HCT116 (cell line): Measurements from ENCODE around the gene CAPN15. TPM values are rescaled to one million over a fixed set of nuclear protein-coding genes. Genes with fewer than 3 reads are reported as not detected.

Experiments used
- ATAC-seq: fragments of 200-7000 bp; cut with Tn5 transposase; 2 replicates; pipeline ENCODE4 v1.9.1; 2020; ENCODE audit warnings: mild to moderate bottlenecking, moderate library complexity
- BruUV-seq: library from RNA; stranded (reverse); fragments of 400-500 nt; replicated peaks from 2 replicates; lab custom pipeline; 2021; lab: Mats Ljungman, UMichigan
- CTCF ChIA-PET: fragments of 300-600 bp; sonication (Branson Sonifier 250); formaldehyde crosslinking; loops from one replicate; lab custom pipeline; 2021; ENCODE audit warnings: antibody characterized with exemption; lab: Charles Lee
- POLR2A ChIA-PET: fragments of 300-600, 350-600 bp; sonication (Branson Sonifier 250); formaldehyde crosslinking; loops from one replicate; lab custom pipeline; 2021; ENCODE audit warnings: antibody characterized with exemption; lab: Charles Lee
- RAD21 ChIA-PET, 2 experiments: fragments of 300-600 bp; sonication (Branson Sonifier 250); formaldehyde crosslinking; loops; one replicate each; lab custom pipeline; 2023; ENCODE audit warnings: low total read pairs in 2 of 2; ENCODE audit not compliant: uncharacterized antibody in 2 of 2, unreplicated experiment in 2 of 2, low non-redundant PET in 1 of 2; lab: Charles Lee
- DNase-seq: peaks from one replicate; pipeline ENCODE4 v3.0.0-alpha.2; 2010; ENCODE audit warnings: low read depth, low spot score
- H2AFZ ChIP-seq: fragments of 200-600 bp; shearing (Covaris generic), sonication (generic); 2 replicates; pipeline ENCODE4 v1.6.1; 2017; ENCODE audit warnings: low read depth, mixed run types, mixed read lengths, antibody characterized with exemption, low read length; ENCODE audit not compliant: poor library complexity, severe bottlenecking
- H3K27ac ChIP-seq: 2 replicates; pipeline ENCODE4 v1.5.1; 2012; ENCODE audit warnings: low read depth, low read length
- H3K27me3 ChIP-seq: fragments of 200-600 bp; sonication (generic); 2 replicates; pipeline ENCODE4 v1.6.1; 2016; ENCODE audit warnings: mixed run types, low read length, mixed read lengths; ENCODE audit not compliant: insufficient read depth
- H3K36me3 ChIP-seq, 2 experiments: fragments of 200-500 bp in 1 of 2; fragments of 200-600 bp in 1 of 2; sonication (Bioruptor generic) in 1 of 2; sonication (generic) in 1 of 2; 2 replicates each; pipeline versions ENCODE4 v1.5.1 to v1.6.1; 2014 to 2016; ENCODE audit warnings: low read length in 2 of 2, inconsistent platforms in 1 of 2, mixed read lengths in 1 of 2, mixed run types in 1 of 2; ENCODE audit not compliant: insufficient read depth in 2 of 2, control insufficient read depth in 1 of 2
- H3K4me1 ChIP-seq, 2 experiments: fragments of 200-600 bp in 1 of 2; sonication (generic) in 1 of 2; 2 replicates each; pipeline versions ENCODE4 v1.5.1 to v1.6.1; 2012 to 2017; ENCODE audit warnings: low read length in 2 of 2, inconsistent platforms in 1 of 2, mild to moderate bottlenecking in 1 of 2, mixed read lengths in 1 of 2, mixed run types in 1 of 2, moderate library complexity in 1 of 2; ENCODE audit not compliant: insufficient read depth in 2 of 2, control insufficient read depth in 1 of 2
- H3K4me2 ChIP-seq: fragments of 200-600 bp; sonication (generic); 2 replicates; pipeline ENCODE4 v1.6.1; 2017; ENCODE audit warnings: mixed run types, low read length, mixed read lengths
- H3K4me3 ChIP-seq, 2 experiments: fragments of 200-600 bp in 1 of 2; sonication (generic) in 1 of 2; replicated peaks in 1 of 2; 2 replicates each; pipeline ENCODE4 v1.5.1; 2011 to 2016; ENCODE audit warnings: low read length in 2 of 2, control low read depth in 1 of 2, low read depth in 1 of 2, mild to moderate bottlenecking in 1 of 2, mixed read lengths in 1 of 2, mixed run types in 1 of 2
- H3K79me2 ChIP-seq: fragments of 200-600 bp; sonication (generic); 2 replicates; pipeline ENCODE4 v1.6.1; 2017; ENCODE audit warnings: mild to moderate bottlenecking, mixed run types, low read length, moderate library complexity, mixed read lengths; ENCODE audit not compliant: insufficient read depth
- H3K9ac ChIP-seq: fragments of 200-600 bp; sonication (generic); 2 replicates; pipeline ENCODE4 v1.6.1; 2016; ENCODE audit warnings: low read length, mixed read lengths
- H3K9me2 ChIP-seq: fragments of 200-600 bp; sonication (generic), shearing (Covaris generic); 2 replicates; pipeline ENCODE4 v1.6.1; 2017; ENCODE audit warnings: mixed run types, mild to moderate bottlenecking, moderate library complexity; ENCODE audit not compliant: insufficient read depth
- H3K9me3 ChIP-seq, 2 experiments: fragments of 200-500 bp in 1 of 2; fragments of 200-600 bp in 1 of 2; sonication (Bioruptor generic) in 1 of 2; sonication (generic) in 1 of 2; 2 replicates each; pipeline ENCODE4 v1.6.1; 2014 to 2017; ENCODE audit warnings: low read length in 2 of 2, mixed read lengths in 2 of 2, inconsistent platforms in 1 of 2, low read depth in 1 of 2, mild to moderate bottlenecking in 1 of 2, mixed run types in 1 of 2, moderate library complexity in 1 of 2; ENCODE audit not compliant: control insufficient read depth in 1 of 2, insufficient read depth in 1 of 2
- H4K20me1 ChIP-seq: fragments of 200-600 bp; sonication (generic), shearing (Covaris generic); 2 replicates; pipeline ENCODE4 v1.6.1; 2017; ENCODE audit warnings: mixed run types, mild to moderate bottlenecking, moderate library complexity; ENCODE audit not compliant: insufficient read depth
- CEBPB ChIP-seq: IDR thresholded peaks from 2 replicates; pipeline ENCODE4 v1.6.1; 2012; ENCODE audit warnings: low read depth
- ELF1 ChIP-seq: IDR thresholded peaks from 2 replicates; pipeline ENCODE4 v1.6.1; 2012; ENCODE audit warnings: low read depth, borderline replicate concordance
- EZH2 ChIP-seq: fragments of 200-600 bp; sonication (generic); IDR thresholded peaks from 2 replicates; pipeline ENCODE4 v1.6.1; 2017; ENCODE audit warnings: antibody characterized with exemption, mixed run types
- EZH2phosphoT487 ChIP-seq: fragments of 200-600 bp; IDR thresholded peaks from 2 replicates; pipeline ENCODE4 v1.6.1; 2018; ENCODE audit warnings: antibody characterized with exemption, borderline replicate concordance
- JUND ChIP-seq: IDR thresholded peaks from 2 replicates; pipeline ENCODE4 v1.6.1; 2012
- POLR2A ChIP-seq: IDR thresholded peaks from 2 replicates; pipeline ENCODE4 v1.7.0; 2011; ENCODE audit warnings: borderline replicate concordance; ENCODE audit not compliant: insufficient read depth, insufficient read length; ENCODE audit errors: extremely low read depth
- POLR2AphosphoS5 ChIP-seq: IDR thresholded peaks from 2 replicates; pipeline ENCODE4 v1.6.1; 2011; ENCODE audit warnings: mild to moderate bottlenecking, low read depth, low read length, moderate library complexity
- RAD21 ChIP-seq: IDR thresholded peaks from 2 replicates; pipeline ENCODE4 v1.6.1; 2012; ENCODE audit warnings: low read depth, mild to moderate bottlenecking
- SIN3A ChIP-seq: IDR thresholded peaks from 2 replicates; pipeline ENCODE4 v1.6.1; 2012; ENCODE audit warnings: low read depth
- SP1 ChIP-seq: IDR thresholded peaks from 2 replicates; pipeline ENCODE4 v1.6.1; 2012; ENCODE audit warnings: low read depth
- SRF ChIP-seq: IDR thresholded peaks from 2 replicates; pipeline ENCODE4 v1.6.1; 2012; ENCODE audit warnings: low read depth
- TCF7L2 ChIP-seq: IDR thresholded peaks from 2 replicates; pipeline ENCODE4 v1.7.0; 2011; ENCODE audit warnings: borderline replicate concordance, inconsistent platforms; ENCODE audit not compliant: insufficient read depth, insufficient read length; ENCODE audit errors: extremely low read depth
- YY1 ChIP-seq: IDR thresholded peaks from 2 replicates; pipeline ENCODE4 v1.6.1; 2011; ENCODE audit warnings: low read length, low read depth, moderate library complexity, mild to moderate bottlenecking; ENCODE audit not compliant: insufficient replicate concordance; ENCODE audit errors: extremely low read depth
- ZNF274 ChIP-seq: fragments of 200-500 bp; sonication (Bioruptor generic); IDR thresholded peaks from 2 replicates; pipeline ENCODE4 v1.6.1; 2014; ENCODE audit warnings: mild to moderate bottlenecking, low read depth, low read length, inconsistent platforms
- intact Hi-C: fragments of 100-400 bp; cut with micrococcal nuclease; formaldehyde crosslinking; loops from 2 replicates; pipeline ENCODE4 v1.10.0; 2022
- total RNA-seq: library from RNA; stranded (reverse); gene quantifications from one replicate; pipeline ENCODE4 v1.2.1, GENCODE V29; 2021; ENCODE audit not compliant: unreplicated experiment
- TF ChIP-seq, protein P1 (sequence below): IDR thresholded peaks from 2 replicates; pipeline ENCODE4 v1.6.1; 2011; ENCODE audit warnings: mild to moderate bottlenecking, low read length, moderate library complexity; ENCODE audit not compliant: insufficient replicate concordance; ENCODE audit errors: extremely low read depth
- TF ChIP-seq, protein P2 (sequence below): IDR thresholded peaks from 2 replicates; pipeline ENCODE4 v1.6.1; 2012
- TF ChIP-seq, protein P3 (sequence below), 3 experiments: fragments of 200-600 bp in 1 of 3; sonication (generic) in 1 of 3; IDR thresholded peaks in 2 of 3; conservative IDR thresholded peaks in 1 of 3; 2 replicates each; pipeline ENCODE4 v1.5.1; 2012 to 2017; ENCODE audit warnings: low read depth in 2 of 3, low read length in 2 of 3, antibody characterized with exemption in 1 of 3, borderline replicate concordance in 1 of 3, control low read depth in 1 of 3, mild to moderate bottlenecking in 1 of 3, mixed read lengths in 1 of 3, mixed run types in 1 of 3, moderate library complexity in 1 of 3; ENCODE audit not compliant: insufficient read depth in 1 of 3

The CAPN15 gene
- total RNA-seq, 1 experiment from 2014 or later: 39.0 TPM

DNA sequence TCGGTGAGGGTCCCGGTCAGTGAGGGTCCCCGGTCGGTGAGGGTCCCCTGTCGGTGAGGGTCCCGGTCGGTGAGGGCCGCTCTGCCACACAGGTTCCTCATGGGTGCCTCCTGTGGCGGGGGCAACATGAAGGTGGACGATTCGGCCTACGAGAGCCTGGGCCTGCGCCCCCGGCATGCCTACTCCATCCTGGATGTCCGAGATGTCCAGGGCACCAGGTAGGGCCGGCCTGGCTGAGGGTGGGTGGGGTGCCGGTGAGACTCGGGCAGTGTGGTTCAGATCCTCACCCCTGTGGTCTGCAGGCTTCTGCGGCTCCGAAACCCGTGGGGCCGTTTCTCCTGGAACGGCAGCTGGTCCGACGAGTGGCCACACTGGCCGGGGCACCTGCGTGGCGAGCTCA is 23.7 kb downstream of the CAPN15 start:
- ChIA-PET POLR2A (no interaction called here), CTCF (no interaction called here)
- Histone ChIP-seq H3K27ac (no peak overlapping the region), H3K27me3 (no peaks in the 10 kb centered on the region), H3K4me3 (no peak overlapping the region)
- TF ChIP-seq ZNF274: no peak
- no peak for TF ChIP-seq SRF
- TF ChIP-seq EZH2phosphoT487: no peak
- no peak for TF ChIP-seq CEBPB
- TF ChIP-seq TCF7L2: no peak
- no peak for TF ChIP-seq EZH2
- TF ChIP-seq SIN3A: no peak
- TF ChIP-seq, protein P1, sequence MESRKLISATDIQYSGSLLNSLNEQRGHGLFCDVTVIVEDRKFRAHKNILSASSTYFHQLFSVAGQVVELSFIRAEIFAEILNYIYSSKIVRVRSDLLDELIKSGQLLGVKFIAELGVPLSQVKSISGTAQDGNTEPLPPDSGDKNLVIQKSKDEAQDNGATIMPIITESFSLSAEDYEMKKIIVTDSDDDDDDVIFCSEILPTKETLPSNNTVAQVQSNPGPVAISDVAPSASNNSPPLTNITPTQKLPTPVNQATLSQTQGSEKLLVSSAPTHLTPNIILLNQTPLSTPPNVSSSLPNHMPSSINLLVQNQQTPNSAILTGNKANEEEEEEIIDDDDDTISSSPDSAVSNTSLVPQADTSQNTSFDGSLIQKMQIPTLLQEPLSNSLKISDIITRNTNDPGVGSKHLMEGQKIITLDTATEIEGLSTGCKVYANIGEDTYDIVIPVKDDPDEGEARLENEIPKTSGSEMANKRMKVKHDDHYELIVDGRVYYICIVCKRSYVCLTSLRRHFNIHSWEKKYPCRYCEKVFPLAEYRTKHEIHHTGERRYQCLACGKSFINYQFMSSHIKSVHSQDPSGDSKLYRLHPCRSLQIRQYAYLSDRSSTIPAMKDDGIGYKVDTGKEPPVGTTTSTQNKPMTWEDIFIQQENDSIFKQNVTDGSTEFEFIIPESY: no peak
- no peak for TF ChIP-seq ELF1
- no peak for TF ChIP-seq SP1
- TF ChIP-seq POLR2A: no peak
- no peak for TF ChIP-seq RAD21
- TF ChIP-seq, protein P2, sequence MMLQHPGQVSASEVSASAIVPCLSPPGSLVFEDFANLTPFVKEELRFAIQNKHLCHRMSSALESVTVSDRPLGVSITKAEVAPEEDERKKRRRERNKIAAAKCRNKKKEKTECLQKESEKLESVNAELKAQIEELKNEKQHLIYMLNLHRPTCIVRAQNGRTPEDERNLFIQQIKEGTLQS: no peak
- TF ChIP-seq, protein P3, sequence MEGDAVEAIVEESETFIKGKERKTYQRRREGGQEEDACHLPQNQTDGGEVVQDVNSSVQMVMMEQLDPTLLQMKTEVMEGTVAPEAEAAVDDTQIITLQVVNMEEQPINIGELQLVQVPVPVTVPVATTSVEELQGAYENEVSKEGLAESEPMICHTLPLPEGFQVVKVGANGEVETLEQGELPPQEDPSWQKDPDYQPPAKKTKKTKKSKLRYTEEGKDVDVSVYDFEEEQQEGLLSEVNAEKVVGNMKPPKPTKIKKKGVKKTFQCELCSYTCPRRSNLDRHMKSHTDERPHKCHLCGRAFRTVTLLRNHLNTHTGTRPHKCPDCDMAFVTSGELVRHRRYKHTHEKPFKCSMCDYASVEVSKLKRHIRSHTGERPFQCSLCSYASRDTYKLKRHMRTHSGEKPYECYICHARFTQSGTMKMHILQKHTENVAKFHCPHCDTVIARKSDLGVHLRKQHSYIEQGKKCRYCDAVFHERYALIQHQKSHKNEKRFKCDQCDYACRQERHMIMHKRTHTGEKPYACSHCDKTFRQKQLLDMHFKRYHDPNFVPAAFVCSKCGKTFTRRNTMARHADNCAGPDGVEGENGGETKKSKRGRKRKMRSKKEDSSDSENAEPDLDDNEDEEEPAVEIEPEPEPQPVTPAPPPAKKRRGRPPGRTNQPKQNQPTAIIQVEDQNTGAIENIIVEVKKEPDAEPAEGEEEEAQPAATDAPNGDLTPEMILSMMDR (IDR thresholded peaks at IDR 0.05 in 2 of 3, conservative IDR thresholded peaks at IDR 0.05 in 1 of 3; ENCODE audit: borderline replicate concordance in 1 of 3, insufficient read depth in 1 of 3, low read depth in 2 of 3, low read length in 2 of 3): no peak
- no peak for TF ChIP-seq POLR2AphosphoS5
- TF ChIP-seq YY1: no peak
- TF ChIP-seq JUND: no peak
- TF ChIP-seq, all 23 proteins: peak for 0
- intact Hi-C loops: no loop called here
- BruUV-seq: no TSS peak
- no peaks in the 10 kb centered on the region for H3K4me1 ChIP-seq
- no peaks in the 10 kb centered on the region for H4K20me1 ChIP-seq
- no peaks in the 10 kb centered on the region for H3K9me3 ChIP-seq
- H2AFZ ChIP-seq: no peak overlapping the region
- ATAC-seq (no peak), DNase-seq (no peak)
- no peaks in the 10 kb centered on the region for H3K36me3 ChIP-seq
- H3K79me2 ChIP-seq: no peaks in the 10 kb centered on the region
- H3K9me2 ChIP-seq: no peaks in the 10 kb centered on the region
- no peak overlapping the region for H3K4me2 ChIP-seq
- no peak overlapping the region for H3K9ac ChIP-seq
- RAD21 ChIA-PET: no interaction called here
